ENCODE measurements around the gene RALGAPA2. TPM values are rescaled to one million over a fixed set of nuclear protein-coding genes. Genes with fewer than 3 reads are reported as not detected.

The RALGAPA2 gene
- total and polyA plus RNA-seq, 9 donors: 8.4 to 31.7 (median 19.9) TPM

- Histone ChIP-seq H3K4me3 (no peak overlapping the region), H3K27ac (no peak overlapping the region), H3K27me3 (no peaks in the 10 kb centered on the region), H3K36me3 (no peaks in the 10 kb centered on the region), H3K4me1 (ENCODE audit: insufficient read depth) (no peaks in the 10 kb centered on the region), H3K9me3 (no peaks in the 10 kb centered on the region)
- TF ChIP-seq EP300 (IDR thresholded peaks at IDR 0.05) (no peak), POLR2A (IDR thresholded peaks at IDR 0.05) (no peak), CTCF (IDR thresholded peaks at IDR 0.05) (no peak)
- 94 to 97% (median 94%) methylated on average over 2 of the region's 2 CpGs for WGBS, 3 donors
- DNase-seq: no peak
- intact Hi-C loops (cut with DNase I): no loop called here
Measured at GRCh38 chr20:20624914-20625313, 87.5 kb downstream of the RALGAPA2 start.

- no peaks in the 10 kb centered on the region for H3K36me3 ChIP-seq
- H3K27ac ChIP-seq: no peak overlapping the region
- no peaks in the 10 kb centered on the region for H3K4me1 ChIP-seq (ENCODE audit: insufficient read depth)
- no peak for DNase-seq
- H3K9me3 ChIP-seq: no peaks in the 10 kb centered on the region
- intact Hi-C loops (cut with DNase I): no loop called here
- no peak overlapping the region for H3K4me3 ChIP-seq
- WGBS, 3 donors: 86 to 89% (median 88%) methylated on average over 1 of the region's 1 CpG
- no peaks in the 10 kb centered on the region for H3K27me3 ChIP-seq
- no peak for TF ChIP-seq CTCF (IDR thresholded peaks at IDR 0.05)
- no peak for TF ChIP-seq POLR2A (IDR thresholded peaks at IDR 0.05)
- no peak for TF ChIP-seq EP300 (IDR thresholded peaks at IDR 0.05)
Measured at GRCh38 chr20:20621195-20621594, 91.2 kb downstream of the RALGAPA2 start.

- DNase-seq: no peak
- no peak overlapping the region for H3K4me3 ChIP-seq
- TF ChIP-seq POLR2A (IDR thresholded peaks at IDR 0.05) (no peak), CTCF (IDR thresholded peaks at IDR 0.05) (no peak), EP300 (IDR thresholded peaks at IDR 0.05) (no peak)
- H3K27me3 ChIP-seq: no peaks in the 10 kb centered on the region
- H3K36me3 ChIP-seq: no peaks in the 10 kb centered on the region
- H3K27ac ChIP-seq: no peak overlapping the region
- WGBS, 3 donors: 72 to 88% (median 82%) methylated on average over 3 of the region's 3 CpGs
- peaks cover 3% of the 10 kb centered on the region for H3K4me1 ChIP-seq (ENCODE audit: insufficient read depth)
- no peaks in the 10 kb centered on the region for H3K9me3 ChIP-seq
- intact Hi-C loops (cut with DNase I): loop anchor here in 1 of 4 donors (10.0 kb wide), 1 partner anchor 210 kb away; no protein-coding TSS in a partner anchor
Measured at GRCh38 chr20:20614391-20614790, 98.1 kb downstream of the RALGAPA2 start.

GRCh38 chr20:20612251-20612650, 100.2 kb downstream of the RALGAPA2 start:
- no peaks in the 10 kb centered on the region for H3K36me3 ChIP-seq
- no peaks in the 10 kb centered on the region for H3K9me3 ChIP-seq
- WGBS, 3 donors: 54 to 60% (median 56%) methylated on average over 2 of the region's 2 CpGs
- intact Hi-C loops (cut with DNase I): loop anchor here in 1 of 4 donors (10.0 kb wide), 1 partner anchor 213 kb away; no protein-coding TSS in a partner anchor
- H3K4me1 ChIP-seq (ENCODE audit: insufficient read depth): peaks cover 3% of the 10 kb centered on the region
- no peaks in the 10 kb centered on the region for H3K27me3 ChIP-seq
- no peak overlapping the region for H3K4me3 ChIP-seq
- H3K27ac ChIP-seq: no peak overlapping the region
- DNase-seq: no peak
- TF ChIP-seq POLR2A (IDR thresholded peaks at IDR 0.05): no peak
- no peak for TF ChIP-seq EP300 (IDR thresholded peaks at IDR 0.05)
- TF ChIP-seq CTCF (IDR thresholded peaks at IDR 0.05): no peak

Data from ovary (tissue), 9 donors.